Fibroblast of the conjunctiva (primary cell): Measurements from ENCODE around the gene UPK1A.
A peak's percentile ranks its signal among the peaks of the same experiment; 100 is the strongest.

Experiments used
- DNase-seq: peaks from one replicate; pipeline ENCODE4 v3.0.0-alpha.2; 2010; ENCODE audit warnings: low read depth

UPK1A gene

GRCh38 chr19:35693422-35693821, 27.1 kb downstream of the UPK1A start:
- DNase-seq: no peak

GRCh38 chr19:35693835-35694599, 27.7 kb downstream of the UPK1A start:
- peak; percentile 73 for DNase-seq

GRCh38 chr19:35695895-35696422, 29.6 kb downstream of the UPK1A start:
- no peak for DNase-seq

GRCh38 chr19:35696835-35697234, 30.5 kb downstream of the UPK1A start:
- DNase-seq: no peak

GRCh38 chr19:35702223-35703012, 36.1 kb downstream of the UPK1A start:
- DNase-seq: peak; percentile 93

- no peak for DNase-seq
Observed at GRCh38 chr19:35703343-35703742, 37.0 kb downstream of the UPK1A start.

GRCh38 chr19:35704218-35704617, 37.9 kb downstream of the UPK1A start, which contains the start of gene ZBTB32:
ZBTB32 (plus strand) TSS chr19:35704558; CDS start chr19:35714627, 10,069 bp downstream.
- no peak for DNase-seq

- no peak for DNase-seq
Observed at GRCh38 chr19:35708391-35708790, 42.1 kb downstream of the UPK1A start.

- no peak for DNase-seq
Observed at GRCh38 chr19:35710784-35711723, 44.7 kb downstream of the UPK1A start.

- no peak for DNase-seq
Observed at GRCh38 chr19:35712567-35713505, 46.5 kb downstream of the UPK1A start.

- no peak for DNase-seq
Observed at GRCh38 chr19:35713506-35713850, 47.2 kb downstream of the UPK1A start.

- DNase-seq: no peak
Observed at GRCh38 chr19:35713904-35714495, 47.7 kb downstream of the UPK1A start.

- DNase-seq: no peak
Observed at GRCh38 chr19:35714601-35715354, 48.5 kb downstream of the UPK1A start.

GRCh38 chr19:35715355-35715809, 49.1 kb downstream of the UPK1A start:
- no peak for DNase-seq

- DNase-seq: no peak
Observed at GRCh38 chr19:35715981-35716800, 49.9 kb downstream of the UPK1A start.

- peak; percentile 92 for DNase-seq
Observed at GRCh38 chr19:35716801-35717664, 50.7 kb downstream of the UPK1A start.

GRCh38 chr19:35717665-35718344, 51.5 kb downstream of the UPK1A start, which contains the start of gene KMT2B:
KMT2B (plus strand) TSS chr19:35718003; CDS start chr19:35718019, 16 bp downstream.
- DNase-seq: no peak
